DMS114 treated with DMSO at 0.1 percent for 48 hours (cell line): ENCODE measurements around the gene FAM120A.

Source experiments
- DNase-seq: peaks from one replicate; lab custom pipeline; 2025; ENCODE audit not compliant: unreplicated experiment; lab: John Stamatoyannopoulos, UW

FAM120A gene

GRCh38 chr9:93592643-93593021 is 141.1 kb downstream of the FAM120A start:
- DNase-seq: no peak

GRCh38 chr9:93593144-93593658 is 141.7 kb downstream of the FAM120A start:
- no peak for DNase-seq

- no peak for DNase-seq
These were observed 142.7 kb downstream of the FAM120A start for GRCh38 chr9:93594041-93594756.

GRCh38 chr9:93595461-93595860 is 144.0 kb downstream of the FAM120A start:
- DNase-seq: no peak

- DNase-seq: no peak
These were observed 144.4 kb downstream of the FAM120A start for GRCh38 chr9:93595861-93596365.

GRCh38 chr9:93596399-93596798 is 144.9 kb downstream of the FAM120A start:
- DNase-seq: no peak

- DNase-seq: no peak
These were observed 145.7 kb downstream of the FAM120A start for GRCh38 chr9:93597142-93597706.

GRCh38 chr9:93597871-93598646 is 146.6 kb downstream of the FAM120A start:
- DNase-seq: no peak

- no peak for DNase-seq
These were observed 147.3 kb downstream of the FAM120A start for GRCh38 chr9:93598647-93599241.

- DNase-seq: no peak
These were observed 148.3 kb downstream of the FAM120A start for GRCh38 chr9:93599571-93600403.

GRCh38 chr9:93600504-93600903 is 149.0 kb downstream of the FAM120A start:
- no peak for DNase-seq

GRCh38 chr9:93601063-93601462 is 149.6 kb downstream of the FAM120A start:
- no peak for DNase-seq

GRCh38 chr9:93601666-93602065 is 150.2 kb downstream of the FAM120A start:
- no peak for DNase-seq

GRCh38 chr9:93603011-93603410 is 151.5 kb downstream of the FAM120A start:
- DNase-seq: no peak

GRCh38 chr9:93603906-93604326 is 152.4 kb downstream of the FAM120A start:
- DNase-seq: no peak

GRCh38 chr9:93606187-93606586 is 154.7 kb downstream of the FAM120A start:
- no peak for DNase-seq

GRCh38 chr9:93610206-93610605 is 158.7 kb downstream of the FAM120A start:
- DNase-seq: no peak

GRCh38 chr9:93612052-93612795 is 160.7 kb downstream of the FAM120A start:
- DNase-seq: no peak

- no peak for DNase-seq
These were observed 161.3 kb downstream of the FAM120A start for GRCh38 chr9:93612796-93613154.

- DNase-seq: no peak
These were observed 161.7 kb downstream of the FAM120A start for GRCh38 chr9:93613174-93613573.
